Measurements from ENCODE around the gene DNM1. TPM values are rescaled to one million over a fixed set of nuclear protein-coding genes. Genes with fewer than 3 reads are reported as not detected.

DNM1 gene
- total and polyA plus RNA-seq, 10 of the 15 experiments (the other 5 are each of a cell fraction or from before 2014, with no cell fraction given), result 0.06 to 0.67 (median 0.19) TPM; not detected in 3

DNA sequence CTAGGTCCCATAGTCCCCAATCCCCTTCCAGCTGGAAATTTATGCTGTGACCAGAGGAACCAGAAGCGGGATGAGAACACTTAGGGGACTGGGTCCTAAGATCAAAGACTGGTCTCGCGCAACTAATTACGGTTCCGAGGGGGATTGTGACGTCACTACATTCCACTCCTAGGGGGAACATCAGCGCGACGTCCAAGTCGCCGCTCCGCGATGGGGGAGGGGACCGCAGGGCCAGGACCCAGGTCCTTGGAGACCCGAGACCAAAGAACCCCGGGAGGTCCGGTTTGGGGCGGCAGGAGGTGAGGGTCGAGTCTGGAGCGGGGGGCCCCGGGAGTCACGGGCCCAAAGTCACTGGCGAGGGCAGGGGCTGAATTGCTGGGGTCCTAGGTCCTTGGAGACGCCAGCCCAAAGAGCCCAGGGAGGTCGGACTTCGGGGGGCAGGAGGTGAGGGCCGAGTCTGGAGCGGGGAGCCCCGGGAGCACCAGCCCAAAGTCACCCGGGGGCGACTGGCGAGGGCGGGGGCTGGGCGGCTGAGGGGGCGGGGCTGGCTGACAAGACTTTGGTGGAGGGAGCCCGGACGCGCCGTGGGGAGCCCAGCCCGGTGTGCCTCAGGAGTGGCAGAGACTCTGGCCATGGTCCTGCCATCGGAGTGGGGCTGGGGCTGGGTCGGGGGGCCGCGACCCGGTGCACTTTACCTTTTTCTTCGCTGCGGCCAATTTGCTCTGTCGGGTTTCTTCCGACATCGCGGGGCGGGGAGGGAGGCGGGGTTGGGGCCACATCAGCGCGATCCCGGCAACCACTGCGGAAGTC lies 72.2 kb downstream of the DNM1 start, which contains the start of gene GOLGA2 (continued):
- TF ChIP-seq, protein P1, sequence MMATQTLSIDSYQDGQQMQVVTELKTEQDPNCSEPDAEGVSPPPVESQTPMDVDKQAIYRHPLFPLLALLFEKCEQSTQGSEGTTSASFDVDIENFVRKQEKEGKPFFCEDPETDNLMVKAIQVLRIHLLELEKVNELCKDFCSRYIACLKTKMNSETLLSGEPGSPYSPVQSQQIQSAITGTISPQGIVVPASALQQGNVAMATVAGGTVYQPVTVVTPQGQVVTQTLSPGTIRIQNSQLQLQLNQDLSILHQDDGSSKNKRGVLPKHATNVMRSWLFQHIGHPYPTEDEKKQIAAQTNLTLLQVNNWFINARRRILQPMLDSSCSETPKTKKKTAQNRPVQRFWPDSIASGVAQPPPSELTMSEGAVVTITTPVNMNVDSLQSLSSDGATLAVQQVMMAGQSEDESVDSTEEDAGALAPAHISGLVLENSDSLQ (IDR thresholded peaks at IDR 0.05), result no peak
- TF ChIP-seq ZNF384 (IDR thresholded peaks at IDR 0.05; ENCODE audit: borderline replicate concordance, low read depth, low read length) (no peak), BHLHE40 (IDR thresholded peaks at IDR 0.05; ENCODE audit: borderline replicate concordance in 1 of 2, low read depth in 2 of 2, low read length in 1 of 2) (peak in 1 of 2 experiments; percentile 22; a peak in 1 of 4 replicates), EGR1 (IDR thresholded peaks at IDR 0.05; ENCODE audit: borderline replicate concordance in 1 of 2, low read depth in 2 of 2, low read length in 2 of 2) (peak in 1 of 2 experiments; percentile 76; a peak in 2 of 3 replicates), TCF12 (IDR thresholded peaks at IDR 0.05; ENCODE audit: low read depth, low read length) (peak; percentile 42; the same call in 1 of the 2 replicates), DPF2 (IDR thresholded peaks at IDR 0.05) (0 out of 2 replicates have a peak, but pooled peaks have one; percentile 41), CHD1 (IDR thresholded peaks at IDR 0.05; ENCODE audit: low read depth, low read length) (0 out of 2 replicates have a peak, but pooled peaks have one; percentile 55), SREBF1 (IDR thresholded peaks at IDR 0.05; ENCODE audit: low read length) (no peak), CREB1 (IDR thresholded peaks at IDR 0.05; ENCODE audit: low read depth) (peak; percentile 80), NBN (IDR thresholded peaks at IDR 0.05) (peak; percentile 60; the same call in 1 of the 2 replicates), SIN3A (IDR thresholded peaks at IDR 0.05; ENCODE audit: low read depth, low read length) (no peak), HDAC6 (IDR thresholded peaks at IDR 0.05; ENCODE audit: unreplicated experiment) (no peak)
- TF ChIP-seq, protein P2, sequence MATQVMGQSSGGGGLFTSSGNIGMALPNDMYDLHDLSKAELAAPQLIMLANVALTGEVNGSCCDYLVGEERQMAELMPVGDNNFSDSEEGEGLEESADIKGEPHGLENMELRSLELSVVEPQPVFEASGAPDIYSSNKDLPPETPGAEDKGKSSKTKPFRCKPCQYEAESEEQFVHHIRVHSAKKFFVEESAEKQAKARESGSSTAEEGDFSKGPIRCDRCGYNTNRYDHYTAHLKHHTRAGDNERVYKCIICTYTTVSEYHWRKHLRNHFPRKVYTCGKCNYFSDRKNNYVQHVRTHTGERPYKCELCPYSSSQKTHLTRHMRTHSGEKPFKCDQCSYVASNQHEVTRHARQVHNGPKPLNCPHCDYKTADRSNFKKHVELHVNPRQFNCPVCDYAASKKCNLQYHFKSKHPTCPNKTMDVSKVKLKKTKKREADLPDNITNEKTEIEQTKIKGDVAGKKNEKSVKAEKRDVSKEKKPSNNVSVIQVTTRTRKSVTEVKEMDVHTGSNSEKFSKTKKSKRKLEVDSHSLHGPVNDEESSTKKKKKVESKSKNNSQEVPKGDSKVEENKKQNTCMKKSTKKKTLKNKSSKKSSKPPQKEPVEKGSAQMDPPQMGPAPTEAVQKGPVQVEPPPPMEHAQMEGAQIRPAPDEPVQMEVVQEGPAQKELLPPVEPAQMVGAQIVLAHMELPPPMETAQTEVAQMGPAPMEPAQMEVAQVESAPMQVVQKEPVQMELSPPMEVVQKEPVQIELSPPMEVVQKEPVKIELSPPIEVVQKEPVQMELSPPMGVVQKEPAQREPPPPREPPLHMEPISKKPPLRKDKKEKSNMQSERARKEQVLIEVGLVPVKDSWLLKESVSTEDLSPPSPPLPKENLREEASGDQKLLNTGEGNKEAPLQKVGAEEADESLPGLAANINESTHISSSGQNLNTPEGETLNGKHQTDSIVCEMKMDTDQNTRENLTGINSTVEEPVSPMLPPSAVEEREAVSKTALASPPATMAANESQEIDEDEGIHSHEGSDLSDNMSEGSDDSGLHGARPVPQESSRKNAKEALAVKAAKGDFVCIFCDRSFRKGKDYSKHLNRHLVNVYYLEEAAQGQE (IDR thresholded peaks at IDR 0.05; ENCODE audit: low read depth, low read length), result peak; percentile 34; the same call in 1 of the 2 replicates
- TF ChIP-seq, protein P3, sequence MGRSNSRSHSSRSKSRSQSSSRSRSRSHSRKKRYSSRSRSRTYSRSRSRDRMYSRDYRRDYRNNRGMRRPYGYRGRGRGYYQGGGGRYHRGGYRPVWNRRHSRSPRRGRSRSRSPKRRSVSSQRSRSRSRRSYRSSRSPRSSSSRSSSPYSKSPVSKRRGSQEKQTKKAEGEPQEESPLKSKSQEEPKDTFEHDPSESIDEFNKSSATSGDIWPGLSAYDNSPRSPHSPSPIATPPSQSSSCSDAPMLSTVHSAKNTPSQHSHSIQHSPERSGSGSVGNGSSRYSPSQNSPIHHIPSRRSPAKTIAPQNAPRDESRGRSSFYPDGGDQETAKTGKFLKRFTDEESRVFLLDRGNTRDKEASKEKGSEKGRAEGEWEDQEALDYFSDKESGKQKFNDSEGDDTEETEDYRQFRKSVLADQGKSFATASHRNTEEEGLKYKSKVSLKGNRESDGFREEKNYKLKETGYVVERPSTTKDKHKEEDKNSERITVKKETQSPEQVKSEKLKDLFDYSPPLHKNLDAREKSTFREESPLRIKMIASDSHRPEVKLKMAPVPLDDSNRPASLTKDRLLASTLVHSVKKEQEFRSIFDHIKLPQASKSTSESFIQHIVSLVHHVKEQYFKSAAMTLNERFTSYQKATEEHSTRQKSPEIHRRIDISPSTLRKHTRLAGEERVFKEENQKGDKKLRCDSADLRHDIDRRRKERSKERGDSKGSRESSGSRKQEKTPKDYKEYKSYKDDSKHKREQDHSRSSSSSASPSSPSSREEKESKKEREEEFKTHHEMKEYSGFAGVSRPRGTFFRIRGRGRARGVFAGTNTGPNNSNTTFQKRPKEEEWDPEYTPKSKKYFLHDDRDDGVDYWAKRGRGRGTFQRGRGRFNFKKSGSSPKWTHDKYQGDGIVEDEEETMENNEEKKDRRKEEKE (IDR thresholded peaks at IDR 0.05), result no peak
